Neural cell (in vitro differentiated cells): ENCODE data around the gene DSTN.

Experiments used
- CTCF ChIP-seq: fragments of 450-650 bp; IDR thresholded peaks from 2 replicates; pipeline ENCODE4 v1.5.1; 2014; ENCODE audit warnings: antibody characterized with exemption, mild to moderate bottlenecking, moderate library complexity; ENCODE audit not compliant: poor library complexity, severe bottlenecking
- EP300 ChIP-seq: fragments of 450-650 bp; conservative IDR thresholded peaks from 2 replicates; pipeline ENCODE4 v1.6.1; 2014; ENCODE audit warnings: antibody characterized with exemption, mild to moderate bottlenecking, moderate library complexity; ENCODE audit not compliant: poor library complexity, severe bottlenecking
- EZH2 ChIP-seq: fragments of 200-600, 300-800 bp; shearing (Covaris generic), sonication (generic); IDR thresholded peaks from 2 replicates; pipeline ENCODE4 v1.6.1; 2014; ENCODE audit warnings: antibody characterized with exemption, low read length, borderline replicate concordance, mild to moderate bottlenecking; ENCODE audit not compliant: insufficient read depth, poor library complexity, severe bottlenecking
- MXI1 ChIP-seq: fragments of 450-650 bp; conservative IDR thresholded peaks from 2 replicates; pipeline ENCODE4 v1.6.1; 2014; ENCODE audit warnings: antibody characterized with exemption, mild to moderate bottlenecking; ENCODE audit not compliant: poor library complexity, severe bottlenecking
- POLR2AphosphoS5 ChIP-seq: IDR thresholded peaks from 2 replicates; pipeline ENCODE4 v1.6.1; 2012
- REST ChIP-seq: IDR thresholded peaks from 2 replicates; pipeline ENCODE4 v1.6.1; 2012; ENCODE audit warnings: borderline replicate concordance

GRCh38 chr20:17622851-17623508, 53.1 kb downstream of the DSTN start:
- TF ChIP-seq CTCF: no peak
- no peak for TF ChIP-seq MXI1
- no peak for TF ChIP-seq REST
- no peak for TF ChIP-seq EZH2
- no peak for TF ChIP-seq EP300
- TF ChIP-seq POLR2AphosphoS5: no peak
